Peyer's patch (tissue), 4 donors: ENCODE measurements around the gene TMEM158.

Experiments used
- POLR2A ChIP-seq, 2 donors: fragments of 450-650 bp; IDR thresholded peaks; one replicate each; pipeline ENCODE4 v1.5.1; 2017; ENCODE audit warnings: antibody characterized with exemption in 2 of 2, mild to moderate bottlenecking in 2 of 2, moderate library complexity in 2 of 2
- TF ChIP-seq, protein P1 (sequence below), 6 experiments: fragments of 450-650 bp in 4 of 6; fragments of 200-600 bp in 2 of 6; sonication (generic) in 1 of 6; IDR thresholded peaks; one replicate each; pipeline ENCODE4 v1.5.1; 2017 to 2019; ENCODE audit warnings: antibody characterized with exemption in 6 of 6, mild to moderate bottlenecking in 3 of 6, moderate library complexity in 1 of 6

DNA sequence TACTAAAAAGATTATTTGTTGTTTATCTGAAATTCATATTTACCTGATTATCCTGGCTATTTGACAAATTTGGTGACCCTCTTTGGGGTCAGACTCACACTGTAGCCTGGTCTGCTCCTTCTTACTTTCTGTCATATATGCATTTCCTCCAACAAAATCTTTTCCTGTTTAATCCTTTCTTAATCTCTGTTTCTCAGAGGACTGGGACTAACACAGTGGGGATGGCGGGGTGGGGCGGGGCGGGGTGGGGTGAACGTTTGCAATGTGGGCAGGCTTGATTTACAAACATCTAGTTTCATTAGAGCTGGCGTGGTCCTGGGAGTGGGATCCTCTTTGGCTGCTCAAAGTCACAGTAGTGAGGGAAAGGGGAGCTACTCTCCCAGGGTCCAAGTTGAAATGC, 44.6 kb downstream of the TMEM158 start:
- TF ChIP-seq, protein P1, sequence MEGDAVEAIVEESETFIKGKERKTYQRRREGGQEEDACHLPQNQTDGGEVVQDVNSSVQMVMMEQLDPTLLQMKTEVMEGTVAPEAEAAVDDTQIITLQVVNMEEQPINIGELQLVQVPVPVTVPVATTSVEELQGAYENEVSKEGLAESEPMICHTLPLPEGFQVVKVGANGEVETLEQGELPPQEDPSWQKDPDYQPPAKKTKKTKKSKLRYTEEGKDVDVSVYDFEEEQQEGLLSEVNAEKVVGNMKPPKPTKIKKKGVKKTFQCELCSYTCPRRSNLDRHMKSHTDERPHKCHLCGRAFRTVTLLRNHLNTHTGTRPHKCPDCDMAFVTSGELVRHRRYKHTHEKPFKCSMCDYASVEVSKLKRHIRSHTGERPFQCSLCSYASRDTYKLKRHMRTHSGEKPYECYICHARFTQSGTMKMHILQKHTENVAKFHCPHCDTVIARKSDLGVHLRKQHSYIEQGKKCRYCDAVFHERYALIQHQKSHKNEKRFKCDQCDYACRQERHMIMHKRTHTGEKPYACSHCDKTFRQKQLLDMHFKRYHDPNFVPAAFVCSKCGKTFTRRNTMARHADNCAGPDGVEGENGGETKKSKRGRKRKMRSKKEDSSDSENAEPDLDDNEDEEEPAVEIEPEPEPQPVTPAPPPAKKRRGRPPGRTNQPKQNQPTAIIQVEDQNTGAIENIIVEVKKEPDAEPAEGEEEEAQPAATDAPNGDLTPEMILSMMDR (IDR thresholded peaks at IDR 0.05): no peak
- TF ChIP-seq POLR2A (IDR thresholded peaks at IDR 0.05): no peak
